GM12864 (cell line): ENCODE data around the gene NR2E1.

Experiments used
- DNase-seq: peaks from one replicate; pipeline ENCODE4 v3.0.0-alpha.2; 2011; ENCODE audit warnings: low read depth
- H3K4me3 ChIP-seq: 2 replicates; pipeline ENCODE4 v1.5.1; 2011; ENCODE audit warnings: mild to moderate bottlenecking, low read depth, low read length, control low read depth
- CTCF ChIP-seq: IDR thresholded peaks from 2 replicates; pipeline ENCODE4 v1.5.1; 2011; ENCODE audit warnings: low read depth, mild to moderate bottlenecking, moderate library complexity, low read length, control low read depth, inconsistent platforms; ENCODE audit errors: missing control alignments

NR2E1 gene

DNA sequence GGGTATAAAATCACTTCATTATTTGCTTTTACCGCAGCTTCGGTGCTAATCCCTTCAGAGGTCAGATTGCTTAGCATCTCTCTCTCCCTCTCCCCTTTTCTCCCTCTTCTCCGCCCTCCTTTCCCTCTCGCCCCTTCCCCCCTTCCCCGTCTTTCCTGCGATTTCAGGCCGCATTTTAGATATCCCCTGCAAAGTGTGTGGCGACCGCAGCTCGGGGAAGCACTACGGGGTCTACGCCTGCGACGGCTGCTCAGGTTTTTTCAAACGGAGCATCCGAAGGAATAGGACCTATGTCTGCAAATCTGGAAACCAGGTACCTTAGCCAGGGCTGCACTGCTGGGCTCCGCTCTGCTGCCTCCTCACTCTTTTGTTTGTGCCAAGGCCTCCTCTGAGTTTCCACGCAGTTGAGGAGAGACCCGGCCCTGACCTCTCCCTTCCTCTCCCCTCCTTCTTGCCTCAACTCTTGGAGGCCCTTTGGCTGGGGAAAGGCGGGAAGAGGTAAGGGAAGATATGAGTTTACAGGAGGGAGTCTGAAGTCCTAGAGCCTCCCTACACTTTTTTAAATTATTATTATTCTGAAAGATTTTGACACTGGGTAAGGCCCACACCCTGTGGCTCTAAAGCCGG is 5.6 kb downstream of the NR2E1 start:
- no peak overlapping the region for H3K4me3 ChIP-seq
- no peak for DNase-seq
- TF ChIP-seq CTCF, result no peak

DNA sequence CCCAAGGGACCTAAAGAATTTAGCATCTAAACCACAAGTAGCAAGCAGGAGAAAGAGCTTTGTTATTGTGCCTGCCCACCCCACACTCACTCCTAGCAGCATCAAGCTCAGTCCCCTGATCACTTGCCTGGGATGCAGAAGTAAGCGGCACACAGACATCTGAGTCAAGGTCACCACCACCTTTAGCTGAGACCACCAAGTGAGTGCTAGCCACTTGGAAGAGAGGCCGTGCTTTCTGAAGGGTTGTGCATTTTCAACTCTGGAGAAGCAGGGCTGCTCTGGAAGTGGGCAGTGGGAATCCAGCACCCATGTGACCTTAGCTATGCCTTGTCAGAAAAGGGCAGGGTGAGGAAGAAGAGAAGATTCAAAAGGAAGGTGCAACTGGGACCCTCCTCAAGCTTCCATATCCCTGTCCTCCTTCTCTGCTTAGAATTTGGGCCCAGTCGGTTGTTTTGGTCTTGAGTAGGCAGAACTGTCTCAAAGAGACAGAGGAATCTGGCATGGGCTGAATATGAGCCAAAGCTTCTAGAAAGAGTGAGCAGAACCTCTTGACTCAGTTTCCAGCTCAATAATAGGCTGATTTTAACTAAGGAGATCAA is 6.2 kb downstream of the NR2E1 start:
- H3K4me3 ChIP-seq, result no peak overlapping the region
- no peak for DNase-seq
- TF ChIP-seq CTCF, result no peak

DNA sequence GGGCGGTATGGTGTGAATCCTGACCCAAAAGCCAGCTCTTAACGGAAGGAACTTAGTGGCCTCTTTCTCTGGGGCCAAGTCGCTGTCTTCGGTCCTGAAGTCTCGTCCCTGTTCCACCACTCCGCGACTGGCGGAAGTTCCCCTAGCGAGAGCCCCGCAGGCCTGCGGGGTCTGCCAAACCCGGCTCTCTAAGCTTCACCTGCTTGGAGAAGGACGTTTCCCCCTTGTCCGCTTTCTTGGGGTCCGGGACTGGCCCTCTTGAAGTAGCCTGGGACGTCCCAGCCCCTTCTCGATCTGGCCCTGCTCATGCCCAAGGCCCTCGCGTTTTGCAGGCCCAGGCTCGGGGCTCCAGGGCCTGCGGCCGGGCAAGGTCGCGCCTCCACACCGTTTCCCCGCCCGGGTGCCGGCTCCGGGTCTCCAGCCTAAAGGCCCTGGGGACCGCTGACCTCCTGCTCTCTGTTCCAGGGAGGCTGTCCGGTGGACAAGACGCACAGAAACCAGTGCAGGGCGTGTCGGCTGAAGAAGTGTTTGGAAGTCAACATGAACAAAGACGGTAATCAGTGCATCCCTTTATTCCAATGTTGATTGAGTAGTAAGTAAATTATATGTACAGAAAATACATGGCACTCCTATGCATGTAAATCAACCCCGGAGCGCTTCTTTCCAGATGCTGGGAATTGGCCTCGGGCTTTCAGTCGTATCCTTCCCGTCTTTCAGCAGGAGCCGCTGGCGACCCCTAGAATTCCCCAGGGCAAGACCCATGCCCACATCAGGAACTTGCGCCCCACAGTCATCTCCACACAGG is 8.8 kb downstream of the NR2E1 start:
- no peak overlapping the region for H3K4me3 ChIP-seq
- no peak for DNase-seq
- TF ChIP-seq CTCF, result no peak

DNA sequence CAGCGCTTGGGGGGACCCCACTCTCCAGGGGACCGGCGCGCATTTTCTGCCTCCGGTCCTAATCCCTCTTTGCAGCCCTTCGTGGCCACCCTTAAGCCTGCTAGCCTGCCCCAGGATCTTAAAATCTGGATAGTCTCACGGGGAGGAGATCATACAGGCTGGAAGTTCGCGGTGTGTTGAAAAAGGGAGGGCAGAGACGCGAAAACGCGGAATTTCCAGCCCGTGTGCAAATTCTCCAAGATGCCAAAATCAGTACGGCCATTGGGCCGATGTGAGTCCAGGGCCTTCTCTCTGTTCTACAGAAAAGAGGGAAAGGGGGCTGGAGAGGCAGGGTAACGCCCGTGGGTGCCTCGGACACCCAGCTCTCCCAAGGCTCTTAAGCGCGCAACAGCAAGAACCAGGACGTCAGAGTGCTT is 9.4 kb downstream of the NR2E1 start:
- H3K4me3 ChIP-seq, result no peak overlapping the region
- DNase-seq, result no peak
- no peak for TF ChIP-seq CTCF

GRCh38 chr6:108175592-108176279 is 9.9 kb downstream of the NR2E1 start:
- no peak for DNase-seq
- peak; percentile 40 for TF ChIP-seq CTCF
- no peak overlapping the region for H3K4me3 ChIP-seq

GRCh38 chr6:108176281-108177089 is 10.7 kb downstream of the NR2E1 start:
- no peak for TF ChIP-seq CTCF
- no peak overlapping the region for H3K4me3 ChIP-seq
- no peak for DNase-seq
